Spleen (tissue), 11 donors: ENCODE results near the gene TMC1. TPM values are rescaled to one million over a fixed set of nuclear protein-coding genes. Genes with fewer than 3 reads are reported as not detected.

Experiments used
- DNase-seq: peaks from one replicate; pipeline ENCODE4 v3.0.0-alpha.2; 2020
- H3K27ac ChIP-seq, 8 donors: fragments of 200-600 bp; sonication (generic) in 7 of 8; 1 replicate in 4 of 8; 2 replicates in 4 of 8; pipeline versions ENCODE4 v1.5.0 to v1.8.0; 2016 to 2021; ENCODE audit warnings: inconsistent platforms in 4 of 8, mild to moderate bottlenecking in 4 of 8, moderate library complexity in 1 of 8
- H3K27me3 ChIP-seq, 7 donors: fragments of 200-600 bp; sonication (generic) in 6 of 7; replicated peaks in 1 of 7; 1 replicate in 4 of 7; 2 replicates in 3 of 7; pipeline versions ENCODE4 v1.5.0 to v1.8.0; 2016 to 2021; ENCODE audit warnings: inconsistent platforms in 3 of 7, mild to moderate bottlenecking in 1 of 7
- H3K36me3 ChIP-seq, 6 donors: fragments of 200-600 bp; sonication (generic) in 5 of 6; 1 replicate in 4 of 6; 2 replicates in 2 of 6; pipeline versions ENCODE4 v1.5.0 to v1.8.0; 2016 to 2021; ENCODE audit warnings: inconsistent platforms in 2 of 6
- H3K4me1 ChIP-seq, 6 donors: fragments of 200-600 bp; sonication (generic) in 5 of 6; 1 replicate in 3 of 6; 2 replicates in 3 of 6; pipeline versions ENCODE4 v1.5.0 to v1.8.0; 2016 to 2021; ENCODE audit warnings: inconsistent platforms in 3 of 6
- H3K4me3 ChIP-seq, 8 donors: fragments of 200-600 bp; sonication (generic) in 7 of 8; 1 replicate in 4 of 8; 2 replicates in 4 of 8; pipeline versions ENCODE4 v1.5.0 to v1.8.0; 2016 to 2021; ENCODE audit warnings: inconsistent platforms in 4 of 8, mild to moderate bottlenecking in 4 of 8, moderate library complexity in 2 of 8
- H3K9me3 ChIP-seq, 8 donors: fragments of 200-600 bp; sonication (generic) in 7 of 8; 1 replicate in 4 of 8; 2 replicates in 4 of 8; pipeline versions ENCODE4 v1.5.0 to v1.8.0; 2016 to 2021; ENCODE audit warnings: inconsistent platforms in 4 of 8
- CTCF ChIP-seq, 11 experiments: fragments of 200-600 bp in 7 of 11; fragments of 450-650 bp in 4 of 11; sonication (generic) in 4 of 11; IDR thresholded peaks in 8 of 11; conservative IDR thresholded peaks in 3 of 11; 1 replicate in 7 of 11; 2 replicates in 4 of 11; pipeline versions ENCODE4 v1.4.0 to v1.8.0; 2016 to 2021; ENCODE audit warnings: antibody characterized with exemption in 11 of 11, inconsistent platforms in 4 of 11, mild to moderate bottlenecking in 1 of 11
- POLR2A ChIP-seq, 3 donors: fragments of 450-650 bp; IDR thresholded peaks; one replicate each; pipeline ENCODE4 v1.5.1; 2017; ENCODE audit warnings: antibody characterized with exemption in 3 of 3, mild to moderate bottlenecking in 1 of 3
- POLR2AphosphoS5 ChIP-seq, 3 donors: sonication (generic); formaldehyde crosslinking; IDR thresholded peaks; one replicate each; pipeline ENCODE4 v1.5.1; 2017; ENCODE audit warnings: antibody characterized with exemption in 3 of 3
- WGBS, 5 donors: extraction: QIAGEN DNeasy Blood & Tissue Kit in 3 of 5; methylation state at CpG; one replicate each; pipeline versions ENCODE4 v1.1.5 to v1.1.7; 2013 to 2018; 5-methylcytosine and 5-hydroxymethylcytosine counted together
- intact Hi-C: fragments of 100-400 bp; cut with DNase I; formaldehyde crosslinking; loops from one replicate; pipeline ENCODE4 v1.15.0; 2023; ENCODE audit warnings: low total_unique reads
- polyA plus RNA-seq, 3 donors: library from polyadenylated mRNA; stranded (reverse); fragments of 200-250 nt; gene quantifications; one replicate each; pipeline ENCODE4 v1.2.1, GENCODE V29; 2013
- total RNA-seq, 7 donors: library from RNA; depleted of rRNA in 3 of 7; stranded (reverse); fragments of >200 nt in 3 of 7; fragmentation: NEBNext Ultra II Directional in 4 of 7; extraction: Animal tissue kit (Norgen Biotek cat#: 25700) in 4 of 7; gene quantifications; one replicate each; pipeline versions ENCODE4 v1.1.0 to v1.2.1, GENCODE V29; 2016 to 2021
- donor health status: healthy with polysubstance abuse.
- donor health status: DM: no; HTN: no; CAD: no; lungs with moderate emphysema.
- donor health status: DM: no; HTN: no; CAD: no.
- donor health status: Bipolar disorder and iron deficiency.
- donor health status: healthy.
- donor health status: DM: no; HTN: no; CAD: no.
- donor health status: DM: yes; HTN: yes; CAD: no.

Gene TMC1
- total and polyA plus RNA-seq, 10 donors = 0.04 to 0.16 TPM; not detected in 8

GRCh38 chr9:72489986-72490385, 31.4 kb upstream of the TMC1 start:
- Histone ChIP-seq H3K4me3 (no peak overlapping the region), H3K36me3 (no peaks in the 10 kb centered on the region), H3K9me3 (no peaks in the 10 kb centered on the region), H3K27ac (no peak overlapping the region), H3K4me1 (no peaks in the 10 kb centered on the region), H3K27me3 (no peaks in the 10 kb centered on the region)
- DNase-seq = no peak
- TF ChIP-seq POLR2AphosphoS5 (IDR thresholded peaks at IDR 0.05) = no peak
- no peak for TF ChIP-seq CTCF (IDR thresholded peaks at IDR 0.05 in 8 of 11, conservative IDR thresholded peaks at IDR 0.05 in 3 of 11)
- no peak for TF ChIP-seq POLR2A (IDR thresholded peaks at IDR 0.05)
- intact Hi-C loops = no loop called here
- 83 to 100% (median 85%) methylated on average over 1 of the region's 1 CpG for WGBS, 5 donors

GRCh38 chr9:72491242-72491641, 30.2 kb upstream of the TMC1 start:
- 89 to 93% (median 92%) methylated on average over 2 of the region's 2 CpGs for WGBS, 5 donors
- Histone ChIP-seq H3K36me3 (no peaks in the 10 kb centered on the region), H3K27me3 (no peaks in the 10 kb centered on the region), H3K27ac (no peak overlapping the region), H3K4me1 (no peaks in the 10 kb centered on the region), H3K4me3 (no peak overlapping the region), H3K9me3 (no peaks in the 10 kb centered on the region)
- no peak for DNase-seq
- intact Hi-C loops = no loop called here
- TF ChIP-seq CTCF (IDR thresholded peaks at IDR 0.05 in 8 of 11, conservative IDR thresholded peaks at IDR 0.05 in 3 of 11) (no peak), POLR2A (IDR thresholded peaks at IDR 0.05) (no peak), POLR2AphosphoS5 (IDR thresholded peaks at IDR 0.05) (no peak)

GRCh38 chr9:72494051-72494450, 27.4 kb upstream of the TMC1 start:
- no peak for TF ChIP-seq POLR2AphosphoS5 (IDR thresholded peaks at IDR 0.05)
- TF ChIP-seq POLR2A (IDR thresholded peaks at IDR 0.05) = no peak
- no peak for TF ChIP-seq CTCF (IDR thresholded peaks at IDR 0.05 in 8 of 11, conservative IDR thresholded peaks at IDR 0.05 in 3 of 11)

GRCh38 chr9:72497447-72498046, 23.9 kb upstream of the TMC1 start:
- TF ChIP-seq CTCF (IDR thresholded peaks at IDR 0.05 in 8 of 11, conservative IDR thresholded peaks at IDR 0.05 in 3 of 11) (no peak), POLR2A (IDR thresholded peaks at IDR 0.05) (no peak), POLR2AphosphoS5 (IDR thresholded peaks at IDR 0.05) (no peak)
- Histone ChIP-seq H3K27ac (no peak overlapping the region), H3K9me3 (no peaks in the 10 kb centered on the region), H3K36me3 (no peaks in the 10 kb centered on the region), H3K4me3 (no peak overlapping the region), H3K27me3 (no peaks in the 10 kb centered on the region), H3K4me1 (no peaks in the 10 kb centered on the region)
- WGBS, 5 donors = 82 to 94% (median 91%) methylated on average over 9 of the region's 9 CpGs
- DNase-seq = no peak
- intact Hi-C loops = no loop called here

More at GRCh38 chr9:72494051-72494450, 27.4 kb upstream of the TMC1 start:
- no peak overlapping the region for H3K27ac ChIP-seq
- no peak for DNase-seq
- no peaks in the 10 kb centered on the region for H3K4me1 ChIP-seq
- no peaks in the 10 kb centered on the region for H3K27me3 ChIP-seq
- no peaks in the 10 kb centered on the region for H3K9me3 ChIP-seq
- no peaks in the 10 kb centered on the region for H3K36me3 ChIP-seq
- intact Hi-C loops = no loop called here
- H3K4me3 ChIP-seq = no peak overlapping the region
